Skeletal muscle satellite cell (primary cell): ENCODE results near the gene MANEA.

Experiments
- H3K27me3 ChIP-seq: 2 replicates; pipeline ENCODE4 v1.7.0; 2013; ENCODE audit warnings: low read length; ENCODE audit not compliant: control insufficient read depth, insufficient read depth
- H3K36me3 ChIP-seq: 2 replicates; pipeline ENCODE4 v1.7.0; 2013; ENCODE audit warnings: mild to moderate bottlenecking, control low read depth, low read length; ENCODE audit not compliant: insufficient read depth
- H3K4me1 ChIP-seq: 2 replicates; pipeline ENCODE4 v1.7.0; 2013; ENCODE audit warnings: low read length; ENCODE audit not compliant: control insufficient read depth, insufficient read depth
- H3K4me2 ChIP-seq: 2 replicates; pipeline ENCODE4 v1.7.0; 2013; ENCODE audit warnings: mild to moderate bottlenecking, low read length
- H3K4me3 ChIP-seq: 2 replicates; pipeline ENCODE4 v1.7.0; 2013; ENCODE audit warnings: low read length
- H3K9ac ChIP-seq: 2 replicates; pipeline ENCODE4 v1.7.0; 2013; ENCODE audit warnings: mild to moderate bottlenecking, low read depth, low read length, moderate library complexity
- H3K9me3 ChIP-seq: replicated peaks from 2 replicates; pipeline ENCODE4 v1.7.0; 2013; ENCODE audit warnings: mild to moderate bottlenecking, control low read depth, low read length

The MANEA gene

DNA sequence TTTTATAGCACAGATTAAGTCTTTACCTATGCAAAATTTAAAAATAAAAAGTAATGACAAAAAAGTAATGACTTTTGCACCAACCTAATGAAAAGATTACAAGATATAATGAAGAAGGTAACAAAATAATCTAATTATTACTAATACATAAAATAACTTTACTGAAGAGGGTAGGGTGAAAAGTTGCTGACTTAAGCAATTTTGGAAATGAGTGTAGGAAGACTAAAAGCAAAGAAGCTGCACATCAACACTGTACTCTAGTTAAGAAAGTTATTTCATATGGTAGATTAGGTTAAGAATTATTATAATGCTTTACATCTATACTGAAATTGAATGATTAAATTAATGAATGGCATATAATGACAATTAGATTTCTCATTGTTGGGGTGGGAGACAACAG, 76.8 kb downstream of the MANEA start:
- H3K36me3 ChIP-seq = no peaks in the 10 kb centered on the region
- H3K4me1 ChIP-seq = no peaks in the 10 kb centered on the region
- no peaks in the 10 kb centered on the region for H3K27me3 ChIP-seq
- no peak overlapping the region for H3K9ac ChIP-seq
- H3K9me3 ChIP-seq = no peaks in the 10 kb centered on the region
- H3K4me3 ChIP-seq = no peak overlapping the region
- no peak overlapping the region for H3K4me2 ChIP-seq

DNA sequence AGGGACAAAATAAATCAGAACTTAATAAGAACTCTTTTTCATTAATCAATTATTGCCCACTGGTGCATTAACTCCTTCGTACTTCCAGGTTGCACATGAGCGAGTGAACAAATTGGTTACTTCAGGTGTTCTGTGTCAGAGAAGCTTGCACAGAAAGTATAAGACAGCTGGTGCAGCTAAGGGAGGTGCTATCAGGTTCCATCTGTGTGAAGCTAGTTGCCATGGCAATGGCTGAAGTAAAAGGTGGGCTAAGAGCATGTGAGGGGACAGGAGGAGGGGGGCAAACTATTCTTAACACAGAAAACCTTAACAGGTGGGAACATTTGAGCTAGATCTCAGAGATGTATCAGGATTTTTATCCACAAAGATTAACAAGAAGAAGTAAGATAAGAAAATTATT, 81.6 kb downstream of the MANEA start:
- no peak overlapping the region for H3K4me3 ChIP-seq
- H3K4me1 ChIP-seq = no peaks in the 10 kb centered on the region
- H3K4me2 ChIP-seq = no peak overlapping the region
- no peaks in the 10 kb centered on the region for H3K9me3 ChIP-seq
- no peaks in the 10 kb centered on the region for H3K27me3 ChIP-seq
- no peak overlapping the region for H3K9ac ChIP-seq
- no peaks in the 10 kb centered on the region for H3K36me3 ChIP-seq
